Measurements from ENCODE around the gene GGT6.

Gene GGT6

GRCh38 chr17:4510618-4510941 is 49.8 kb downstream of the GGT6 start:
- no peak overlapping the region for H3K4me3 ChIP-seq (replicated peaks; ENCODE audit: low read depth, low read length)
- DNase-seq (ENCODE audit: extremely low read depth, insufficient read length) = no peak
- H3K27me3 ChIP-seq (replicated peaks; ENCODE audit: control insufficient read depth, insufficient read depth, low read length) = no peaks in the 10 kb centered on the region
- no peak for TF ChIP-seq CTCF (IDR thresholded peaks at IDR 0.05; ENCODE audit: insufficient read depth, low read length, poor library complexity, severe bottlenecking)
- no peaks in the 10 kb centered on the region for H3K36me3 ChIP-seq (ENCODE audit: control insufficient read depth, insufficient read depth, low read length)

GRCh38 chr17:4509923-4510617 is 50.3 kb downstream of the GGT6 start:
- no peak overlapping the region for H3K4me3 ChIP-seq (replicated peaks; ENCODE audit: low read depth, low read length)
- H3K36me3 ChIP-seq (ENCODE audit: control insufficient read depth, insufficient read depth, low read length) = no peaks in the 10 kb centered on the region
- no peak for DNase-seq (ENCODE audit: extremely low read depth, insufficient read length)
- TF ChIP-seq CTCF (IDR thresholded peaks at IDR 0.05; ENCODE audit: insufficient read depth, low read length, poor library complexity, severe bottlenecking) = no peak
- no peaks in the 10 kb centered on the region for H3K27me3 ChIP-seq (replicated peaks; ENCODE audit: control insufficient read depth, insufficient read depth, low read length)

GRCh38 chr17:4509401-4509800 is 51.0 kb downstream of the GGT6 start:
- no peak for TF ChIP-seq CTCF (IDR thresholded peaks at IDR 0.05; ENCODE audit: insufficient read depth, low read length, poor library complexity, severe bottlenecking)
- DNase-seq (ENCODE audit: extremely low read depth, insufficient read length) = no peak
- no peaks in the 10 kb centered on the region for H3K27me3 ChIP-seq (replicated peaks; ENCODE audit: control insufficient read depth, insufficient read depth, low read length)
- H3K4me3 ChIP-seq (replicated peaks; ENCODE audit: low read depth, low read length) = no peak overlapping the region
- H3K36me3 ChIP-seq (ENCODE audit: control insufficient read depth, insufficient read depth, low read length) = no peaks in the 10 kb centered on the region

- no peak for TF ChIP-seq CTCF (IDR thresholded peaks at IDR 0.05; ENCODE audit: insufficient read depth, low read length, poor library complexity, severe bottlenecking)
- no peak for DNase-seq (ENCODE audit: extremely low read depth, insufficient read length)
- no peak overlapping the region for H3K4me3 ChIP-seq (replicated peaks; ENCODE audit: low read depth, low read length)
- H3K36me3 ChIP-seq (ENCODE audit: control insufficient read depth, insufficient read depth, low read length) = no peaks in the 10 kb centered on the region
- H3K27me3 ChIP-seq (replicated peaks; ENCODE audit: control insufficient read depth, insufficient read depth, low read length) = no peaks in the 10 kb centered on the region; the same call in 1 of the 2 replicates
Observed at GRCh38 chr17:4508207-4508606, 52.2 kb downstream of the GGT6 start.

- Histone ChIP-seq H3K27me3 (replicated peaks; ENCODE audit: control insufficient read depth, insufficient read depth, low read length) (no peaks in the 10 kb centered on the region; the same call in none of the 2 replicates), H3K36me3 (ENCODE audit: control insufficient read depth, insufficient read depth, low read length) (no peaks in the 10 kb centered on the region), H3K4me3 (replicated peaks; ENCODE audit: low read depth, low read length) (no peak overlapping the region)
- no peak for TF ChIP-seq CTCF (IDR thresholded peaks at IDR 0.05; ENCODE audit: insufficient read depth, low read length, poor library complexity, severe bottlenecking)
- DNase-seq (ENCODE audit: extremely low read depth, insufficient read length) = no peak
Observed at GRCh38 chr17:4507361-4508111, 52.8 kb downstream of the GGT6 start.
